HG03342 (cell line): Measurements from ENCODE around the gene NPY.
"Not testable (repeated sequence)": the region's sequence is repeated elsewhere in the genome, so short reads cannot be mapped to it uniquely, and the experiment has no call there.

Experiments
- ATAC-seq: cut with Tn5 transposase; IDR thresholded peaks from one replicate; pipeline ENCODE4 v1.9.1; 2021; ENCODE audit warnings: mild to moderate bottlenecking, moderate library complexity; ENCODE audit not compliant: unreplicated experiment

The NPY gene

DNA sequence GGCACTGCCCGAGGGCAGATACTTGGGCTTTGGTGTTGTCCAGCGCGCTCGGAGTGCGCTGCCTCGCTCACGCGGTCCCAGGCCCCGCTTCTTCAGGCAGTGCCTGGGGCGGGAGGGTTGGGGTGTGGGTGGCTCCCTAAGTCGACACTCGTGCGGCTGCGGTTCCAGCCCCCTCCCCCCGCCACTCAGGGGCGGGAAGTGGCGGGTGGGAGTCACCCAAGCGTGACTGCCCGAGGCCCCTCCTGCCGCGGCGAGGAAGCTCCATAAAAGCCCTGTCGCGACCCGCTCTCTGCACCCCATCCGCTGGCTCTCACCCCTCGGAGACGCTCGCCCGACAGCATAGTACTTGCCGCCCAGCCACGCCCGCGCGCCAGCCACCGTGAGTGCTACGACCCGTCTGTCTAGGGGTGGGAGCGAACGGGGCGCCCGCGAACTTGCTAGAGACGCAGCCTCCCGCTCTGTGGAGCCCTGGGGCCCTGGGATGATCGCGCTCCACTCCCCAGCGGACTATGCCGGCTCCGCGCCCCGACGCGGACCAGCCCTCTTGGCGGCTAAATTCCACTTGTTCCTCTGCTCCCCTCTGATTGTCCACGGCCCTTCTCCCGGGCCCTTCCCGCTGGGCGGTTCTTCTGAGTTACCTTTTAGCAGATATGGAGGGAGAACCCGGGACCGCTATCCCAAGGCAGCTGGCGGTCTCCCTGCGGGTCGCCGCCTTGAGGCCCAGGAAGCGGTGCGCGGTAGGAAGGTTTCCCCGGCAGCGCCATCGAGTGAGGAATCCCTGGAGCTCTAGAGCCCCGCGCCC lies at the start of gene NPY:
TSS of gene NPY (plus strand) at position 294 of the 802 bp plus-strand sequence. CDS start 1,051 bp downstream, outside the sequence.
- no peak for ATAC-seq

DNA sequence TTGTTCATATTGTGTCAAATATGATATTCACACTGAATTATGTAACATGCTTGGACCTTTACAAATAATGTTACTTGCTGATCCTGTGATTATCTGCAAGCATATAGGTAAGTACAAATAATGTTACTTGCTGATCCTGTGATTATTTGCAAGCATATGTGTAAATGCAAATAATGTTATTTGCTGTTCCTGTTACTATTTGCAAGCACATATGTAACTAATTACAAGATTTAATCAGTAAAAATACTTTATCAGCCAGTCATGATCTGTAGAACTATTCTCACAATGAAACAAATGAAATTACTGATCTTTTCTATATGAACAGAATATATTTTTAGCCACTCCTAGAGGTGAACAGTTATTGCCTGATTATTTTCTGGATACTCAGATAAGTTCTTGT lies 44.7 kb upstream of the NPY start:
- ATAC-seq, result no peak

GRCh38 chr7:24241206-24241605 lies 42.8 kb upstream of the NPY start:
- no peak for ATAC-seq

- ATAC-seq, result no peak
Observed at GRCh38 chr7:24244554-24244953, 39.4 kb upstream of the NPY start.

GRCh38 chr7:24245362-24245761 lies 38.6 kb upstream of the NPY start:
- peak; percentile 72 for ATAC-seq

DNA sequence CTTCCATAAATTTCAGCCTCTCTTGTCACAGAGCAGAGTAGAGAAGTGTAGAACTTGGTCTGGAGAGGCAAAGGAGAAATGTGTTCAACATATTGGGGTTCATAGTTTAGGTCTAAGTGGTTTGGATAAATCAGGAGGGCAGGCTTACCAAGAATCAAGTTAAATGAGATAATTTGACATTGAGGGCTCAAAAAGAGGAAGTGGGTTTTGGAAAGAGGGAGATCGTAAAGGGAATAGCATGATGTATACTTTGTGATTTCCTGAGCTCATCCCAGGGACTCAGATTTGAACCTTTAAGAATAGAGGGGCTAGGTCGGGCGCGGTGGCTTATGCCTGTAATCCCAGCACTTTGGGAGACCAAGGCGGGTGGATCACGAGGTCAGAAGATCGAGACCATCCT lies 34.7 kb upstream of the NPY start:
- no peak for ATAC-seq

DNA sequence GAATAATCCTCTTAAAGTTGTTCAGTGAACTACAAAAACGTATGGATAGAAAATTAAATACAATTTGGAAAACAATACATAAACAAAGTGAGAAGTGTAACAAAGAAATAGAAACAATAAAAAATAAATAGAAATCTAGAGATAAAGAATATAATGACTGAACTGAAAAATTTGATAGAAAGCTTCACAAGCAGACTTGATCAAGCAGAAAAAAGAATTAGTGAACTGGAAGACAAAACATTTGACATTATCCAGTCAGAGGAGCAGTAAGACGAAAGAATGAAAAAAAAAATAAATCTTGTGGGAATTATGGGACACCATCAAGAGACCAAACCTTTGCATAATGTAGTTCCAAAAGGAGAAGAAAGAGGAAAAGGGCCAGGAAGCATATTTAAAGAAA lies 32.4 kb upstream of the NPY start:
- ATAC-seq, result no peak

GRCh38 chr7:24255139-24255538 lies 28.9 kb upstream of the NPY start:
- ATAC-seq, result no peak

DNA sequence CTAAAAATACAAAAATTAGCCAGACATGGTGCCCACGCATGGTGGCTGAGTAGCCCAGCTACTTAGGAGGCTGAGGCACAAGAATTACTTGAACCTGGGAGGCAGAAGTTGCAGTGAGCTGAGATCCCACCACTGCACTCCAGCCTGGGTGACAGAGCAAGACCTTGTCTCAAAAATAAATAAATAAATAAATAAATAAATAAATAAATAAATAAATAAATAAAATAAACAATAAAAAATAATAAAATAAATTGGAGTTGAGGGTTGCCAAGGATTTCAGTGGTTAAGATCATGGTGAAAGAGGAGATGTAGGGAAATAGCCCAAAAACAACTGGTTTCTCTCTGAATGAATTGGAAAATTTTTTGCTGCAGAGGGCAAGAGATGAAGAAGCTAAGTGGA lies 25.7 kb upstream of the NPY start:
- not testable (repeated sequence) for ATAC-seq

DNA sequence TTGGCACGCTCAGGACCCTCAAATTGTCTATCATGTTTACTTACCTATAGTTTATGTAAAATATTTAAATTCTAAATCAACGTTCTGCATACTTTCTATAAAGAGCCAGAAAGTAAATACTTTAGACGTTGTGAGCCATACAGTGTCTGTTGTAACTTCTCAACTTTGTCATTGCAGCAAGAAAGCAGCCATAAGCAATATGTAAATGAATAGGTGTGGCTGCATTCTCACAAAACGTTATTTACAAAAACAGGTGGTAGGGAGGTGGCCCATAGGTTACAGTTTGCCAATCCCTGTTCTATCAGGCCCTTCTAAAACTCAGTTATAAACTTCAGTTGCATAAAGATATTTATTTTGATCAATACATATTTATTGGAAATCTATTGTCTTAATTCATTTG lies 12.1 kb upstream of the NPY start:
- ATAC-seq, result no peak

GRCh38 chr7:24279512-24279911 lies 4.5 kb upstream of the NPY start:
- no peak for ATAC-seq

GRCh38 chr7:24283554-24283896 lies 465 bp upstream of the NPY start:
- ATAC-seq, result no peak

DNA sequence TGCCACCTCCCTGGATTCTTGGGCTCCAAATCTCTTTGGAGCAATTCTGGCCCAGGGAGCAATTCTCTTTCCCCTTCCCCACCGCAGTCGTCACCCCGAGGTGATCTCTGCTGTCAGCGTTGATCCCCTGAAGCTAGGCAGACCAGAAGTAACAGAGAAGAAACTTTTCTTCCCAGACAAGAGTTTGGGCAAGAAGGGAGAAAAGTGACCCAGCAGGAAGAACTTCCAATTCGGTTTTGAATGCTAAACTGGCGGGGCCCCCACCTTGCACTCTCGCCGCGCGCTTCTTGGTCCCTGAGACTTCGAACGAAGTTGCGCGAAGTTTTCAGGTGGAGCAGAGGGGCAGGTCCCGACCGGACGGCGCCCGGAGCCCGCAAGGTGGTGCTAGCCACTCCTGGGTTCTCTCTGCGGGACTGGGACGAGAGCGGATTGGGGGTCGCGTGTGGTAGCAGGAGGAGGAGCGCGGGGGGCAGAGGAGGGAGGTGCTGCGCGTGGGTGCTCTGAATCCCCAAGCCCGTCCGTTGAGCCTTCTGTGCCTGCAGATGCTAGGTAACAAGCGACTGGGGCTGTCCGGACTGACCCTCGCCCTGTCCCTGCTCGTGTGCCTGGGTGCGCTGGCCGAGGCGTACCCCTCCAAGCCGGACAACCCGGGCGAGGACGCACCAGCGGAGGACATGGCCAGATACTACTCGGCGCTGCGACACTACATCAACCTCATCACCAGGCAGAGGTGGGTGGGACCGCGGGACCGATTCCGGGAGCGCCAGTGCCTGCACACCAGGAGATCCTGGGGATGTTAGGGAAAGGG lies 913 bp downstream of the NPY start:
- ATAC-seq, result no peak

DNA sequence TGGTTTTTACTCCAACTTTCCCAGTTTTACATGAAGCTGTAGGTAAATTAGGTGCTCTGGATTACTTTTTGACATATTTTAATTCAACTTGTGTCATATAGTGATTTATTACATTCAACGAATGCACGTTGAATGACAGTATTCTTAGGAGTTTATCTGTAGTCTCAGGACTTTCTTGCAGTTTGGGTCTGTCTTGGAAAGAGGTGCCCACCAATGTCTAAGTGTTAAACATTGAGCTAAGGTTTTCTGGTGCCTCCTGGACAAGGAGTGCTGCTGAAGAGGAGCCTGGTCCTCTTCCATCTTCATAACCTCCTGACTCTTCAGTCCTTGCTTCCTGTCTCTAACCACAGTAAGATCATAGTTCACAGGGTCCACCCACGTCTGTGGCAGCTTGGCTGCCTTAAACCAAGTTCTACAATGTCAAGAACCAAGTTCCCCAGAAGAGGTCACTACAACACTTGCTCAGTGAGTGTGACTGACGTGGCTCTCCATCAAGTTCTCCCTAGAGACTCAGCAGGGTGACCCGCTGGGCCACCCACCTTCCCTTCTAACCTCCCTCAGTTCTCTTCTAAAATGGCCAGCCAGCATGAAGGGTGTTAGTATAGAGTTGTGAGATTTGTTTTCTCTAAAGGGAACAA lies 6.1 kb downstream of the NPY start:
- peak; percentile 99 for ATAC-seq

GRCh38 chr7:24291271-24291670 lies 7.3 kb downstream of the NPY start:
- no peak for ATAC-seq

GRCh38 chr7:24297362-24297761 lies 13.4 kb downstream of the NPY start:
- ATAC-seq, result no peak

- no peak for ATAC-seq
Observed at GRCh38 chr7:24298696-24299095, 14.7 kb downstream of the NPY start.

- ATAC-seq, result no peak
Observed at GRCh38 chr7:24299192-24299591, 15.2 kb downstream of the NPY start.

DNA sequence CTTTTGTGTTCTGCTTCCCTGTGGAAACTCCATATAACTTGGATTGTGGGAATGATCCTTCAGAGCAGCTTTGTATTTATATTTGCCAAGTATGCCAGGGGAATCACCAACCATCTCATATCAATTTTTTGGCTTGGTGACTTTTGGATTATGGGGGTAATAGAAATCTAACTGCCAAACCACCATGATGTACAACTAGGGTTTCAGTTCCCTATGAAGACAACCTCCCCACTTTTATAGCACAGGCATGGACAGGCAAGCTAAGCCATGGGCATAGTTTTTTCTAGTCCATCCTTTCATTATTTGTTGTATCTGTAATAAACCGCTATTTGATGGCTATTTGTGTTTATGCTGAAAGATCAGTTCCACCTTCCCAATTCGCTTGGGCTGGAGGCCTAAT lies 17.7 kb downstream of the NPY start:
- ATAC-seq, result no peak

GRCh38 chr7:24304494-24305095 lies 20.6 kb downstream of the NPY start:
- no peak for ATAC-seq

GRCh38 chr7:24307326-24307725 lies 23.3 kb downstream of the NPY start:
- ATAC-seq, result no peak
